GM06990 (cell line): Measurements from ENCODE around the gene ARHGAP22.

Experiments
- DNase-seq: peaks from one replicate; pipeline ENCODE4 v3.0.0-alpha.2; 2011; ENCODE audit not compliant: insufficient read length; ENCODE audit errors: extremely low read depth
- H3K27me3 ChIP-seq: replicated peaks from 2 replicates; pipeline ENCODE4 v1.6.0; 2011; ENCODE audit warnings: low read length; ENCODE audit not compliant: control insufficient read depth, insufficient read depth
- H3K36me3 ChIP-seq: 2 replicates; pipeline ENCODE4 v1.5.1; 2011; ENCODE audit warnings: low read length; ENCODE audit not compliant: control insufficient read depth, insufficient read depth
- H3K4me3 ChIP-seq: replicated peaks from 2 replicates; pipeline ENCODE4 v1.5.1; 2011; ENCODE audit warnings: low read depth, mild to moderate bottlenecking, control low read depth, low read length
- CTCF ChIP-seq: IDR thresholded peaks from 2 replicates; pipeline ENCODE4 v1.5.1; 2011; ENCODE audit warnings: low read length, control low read depth, mild to moderate bottlenecking, inconsistent platforms; ENCODE audit not compliant: insufficient read depth, poor library complexity, severe bottlenecking

ARHGAP22 gene

GRCh38 chr10:48594371-48594770, 10.5 kb downstream of the ARHGAP22 start:
- Histone ChIP-seq H3K4me3 (no peak overlapping the region), H3K36me3 (no peaks in the 10 kb centered on the region), H3K27me3 (peaks cover 1% of the 10 kb centered on the region)
- DNase-seq, result no peak
- TF ChIP-seq CTCF, result no peak

GRCh38 chr10:48592346-48592745, 12.5 kb downstream of the ARHGAP22 start:
- no peaks in the 10 kb centered on the region for H3K36me3 ChIP-seq
- DNase-seq, result no peak
- TF ChIP-seq CTCF, result no peak
- H3K27me3 ChIP-seq, result peaks cover 1% of the 10 kb centered on the region
- no peak overlapping the region for H3K4me3 ChIP-seq

- DNase-seq, result no peak
- peaks cover 1% of the 10 kb centered on the region for H3K27me3 ChIP-seq
- no peaks in the 10 kb centered on the region for H3K36me3 ChIP-seq
- no peak overlapping the region for H3K4me3 ChIP-seq
- no peak for TF ChIP-seq CTCF
These were observed 13.9 kb downstream of the ARHGAP22 start for GRCh38 chr10:48590945-48591344.

GRCh38 chr10:48589266-48589665, 15.6 kb downstream of the ARHGAP22 start:
- no peaks in the 10 kb centered on the region for H3K36me3 ChIP-seq
- TF ChIP-seq CTCF, result no peak
- DNase-seq, result no peak

GRCh38 chr10:48587819-48588218, 17.1 kb downstream of the ARHGAP22 start:
- no peak for DNase-seq
- Histone ChIP-seq H3K27me3 (no peaks in the 10 kb centered on the region; the same call in 1 of the 2 replicates), H3K36me3 (no peaks in the 10 kb centered on the region), H3K4me3 (no peak overlapping the region)
- TF ChIP-seq CTCF, result no peak

More at GRCh38 chr10:48589266-48589665, 15.6 kb downstream of the ARHGAP22 start:
- Histone ChIP-seq H3K27me3 (peaks cover under 1% of the 10 kb centered on the region), H3K4me3 (no peak overlapping the region)

GRCh38 chr10:48587101-48587500, 17.8 kb downstream of the ARHGAP22 start:
- no peaks in the 10 kb centered on the region for H3K36me3 ChIP-seq
- H3K4me3 ChIP-seq, result no peak overlapping the region
- no peak for TF ChIP-seq CTCF
- no peak for DNase-seq
- H3K27me3 ChIP-seq, result no peaks in the 10 kb centered on the region
